Astrocyte (in vitro differentiated cells and primary cell): ENCODE results near the gene FAM90A26.
"Not testable (repeated sequence)": the region's sequence is repeated elsewhere in the genome, so short reads cannot be mapped to it uniquely, and the experiment has no call there.

Experiments
- CTCF ChIP-seq: IDR thresholded peaks from 2 replicates; pipeline ENCODE4 v1.5.1; 2011; ENCODE audit warnings: low read depth, mild to moderate bottlenecking, inconsistent platforms, low read length, moderate library complexity; ENCODE audit not compliant: insufficient read depth
- EZH2 ChIP-seq: IDR thresholded peaks from 2 replicates; pipeline ENCODE4 v1.6.1; 2012; ENCODE audit warnings: mild to moderate bottlenecking, low read length, inconsistent platforms; ENCODE audit not compliant: insufficient read depth

- TF ChIP-seq CTCF, EZH2: not testable (repeated sequence)
These were observed 21.4 kb upstream of the FAM90A26 start for GRCh38 chr4:9148611-9149409.
